Fibroblast of villous mesenchyme (primary cell): ENCODE data around the gene RNU1-1. TPM values are rescaled to one million over a fixed set of nuclear protein-coding genes. Genes with fewer than 3 reads are reported as not detected.
"Not testable (repeated sequence)": the region's sequence is repeated elsewhere in the genome, so short reads cannot be mapped to it uniquely, and the experiment has no call there.

ENCODE experiments used
- DNase-seq: peaks from one replicate; pipeline ENCODE4 v3.0.0-alpha.2; 2010; ENCODE audit warnings: low read depth
- H3K4me3 ChIP-seq: 2 replicates; pipeline ENCODE4 v1.5.1; 2011; ENCODE audit warnings: low read depth, mild to moderate bottlenecking, low read length
- total RNA-seq: library from RNA; depleted of rRNA; stranded (reverse); fragments of >200 nt; gene quantifications from 2 replicates; pipeline ENCODE4 v1.2.3, GENCODE V29; 2012

Gene RNU1-1
- under 0.01 TPM in 1 of 2 replicates, not detected in the other for total RNA-seq

- peak within 1 kb of the TSS; percentile 36 for H3K4me3 ChIP-seq
- DNase-seq, result peak; percentile 88
Measured at GRCh38 chr1:16514107-16515055, at the start of gene RNU1-1. RNU1-1 (minus strand) TSS chr1:16514285.

DNA sequence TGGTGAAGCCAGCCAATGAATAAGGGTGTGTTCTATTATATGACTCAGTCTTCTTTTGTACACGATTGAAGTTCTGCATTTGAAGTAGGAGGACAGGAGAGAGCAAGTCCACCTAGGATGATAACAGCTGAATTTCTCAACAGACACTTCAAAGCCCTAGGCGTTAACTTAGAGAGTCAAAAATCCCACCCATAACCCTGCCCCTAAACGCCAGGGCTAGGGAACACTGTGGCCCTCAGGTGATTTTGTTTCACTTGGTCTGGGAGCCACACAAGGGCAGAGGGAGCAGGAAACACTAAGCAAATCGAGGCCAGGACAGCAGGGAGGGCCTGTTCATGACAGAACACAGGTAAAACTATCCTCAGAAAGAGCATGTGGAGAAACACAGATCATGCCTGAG, 47.0 kb upstream of the RNU1-1 start:
- not testable (repeated sequence) for H3K4me3 ChIP-seq, DNase-seq

DNA sequence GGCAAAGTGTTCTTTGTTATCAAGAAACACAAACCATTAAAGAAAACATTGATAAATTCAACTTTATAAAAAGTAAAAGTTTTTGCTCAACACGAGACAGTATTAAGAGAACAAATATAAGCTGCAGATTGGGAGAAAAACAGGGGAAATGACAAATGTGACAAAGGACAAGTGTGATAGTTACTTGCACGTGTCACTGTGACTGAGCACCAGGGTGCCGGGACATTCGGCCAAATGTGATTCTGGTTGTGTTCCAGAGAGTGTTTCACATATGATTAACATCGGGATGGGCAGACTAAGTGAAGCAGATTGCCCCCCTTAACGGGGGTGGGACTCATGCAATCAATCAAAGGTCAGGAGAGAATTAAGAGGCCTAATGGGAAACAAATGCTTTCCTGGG, 46.4 kb upstream of the RNU1-1 start:
- DNase-seq, H3K4me3 ChIP-seq: not testable (repeated sequence)

GRCh38 chr1:16559688-16560087, 45.6 kb upstream of the RNU1-1 start:
- H3K4me3 ChIP-seq, DNase-seq: not testable (repeated sequence)

- DNase-seq, H3K4me3 ChIP-seq: not testable (repeated sequence)
Measured at GRCh38 chr1:16557034-16557433, 42.9 kb upstream of the RNU1-1 start.

- not testable (repeated sequence) for DNase-seq, H3K4me3 ChIP-seq
Measured at GRCh38 chr1:16553244-16553643, 39.2 kb upstream of the RNU1-1 start.

GRCh38 chr1:16550212-16550918, 36.3 kb upstream of the RNU1-1 start:
- not testable (repeated sequence) for DNase-seq, H3K4me3 ChIP-seq

DNA sequence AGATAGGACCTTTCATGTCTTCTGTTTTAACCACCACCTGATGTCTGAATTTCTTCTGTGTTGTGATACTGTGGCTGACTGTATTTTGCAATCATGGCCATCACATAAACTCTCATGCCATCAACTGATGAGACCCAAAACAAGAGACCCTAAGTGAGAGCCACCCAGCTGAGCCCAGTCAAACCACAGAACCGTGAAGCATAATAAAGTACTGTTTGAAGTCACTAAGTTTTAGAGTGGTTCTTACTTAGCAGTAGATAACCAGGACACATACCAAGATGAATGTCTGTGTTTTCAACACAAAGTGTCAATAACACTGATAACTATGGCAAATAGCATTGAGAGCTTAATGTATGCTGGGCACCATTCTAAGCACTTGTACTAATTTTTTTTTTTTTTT, 35.5 kb upstream of the RNU1-1 start:
- DNase-seq, result not testable (repeated sequence)

DNA sequence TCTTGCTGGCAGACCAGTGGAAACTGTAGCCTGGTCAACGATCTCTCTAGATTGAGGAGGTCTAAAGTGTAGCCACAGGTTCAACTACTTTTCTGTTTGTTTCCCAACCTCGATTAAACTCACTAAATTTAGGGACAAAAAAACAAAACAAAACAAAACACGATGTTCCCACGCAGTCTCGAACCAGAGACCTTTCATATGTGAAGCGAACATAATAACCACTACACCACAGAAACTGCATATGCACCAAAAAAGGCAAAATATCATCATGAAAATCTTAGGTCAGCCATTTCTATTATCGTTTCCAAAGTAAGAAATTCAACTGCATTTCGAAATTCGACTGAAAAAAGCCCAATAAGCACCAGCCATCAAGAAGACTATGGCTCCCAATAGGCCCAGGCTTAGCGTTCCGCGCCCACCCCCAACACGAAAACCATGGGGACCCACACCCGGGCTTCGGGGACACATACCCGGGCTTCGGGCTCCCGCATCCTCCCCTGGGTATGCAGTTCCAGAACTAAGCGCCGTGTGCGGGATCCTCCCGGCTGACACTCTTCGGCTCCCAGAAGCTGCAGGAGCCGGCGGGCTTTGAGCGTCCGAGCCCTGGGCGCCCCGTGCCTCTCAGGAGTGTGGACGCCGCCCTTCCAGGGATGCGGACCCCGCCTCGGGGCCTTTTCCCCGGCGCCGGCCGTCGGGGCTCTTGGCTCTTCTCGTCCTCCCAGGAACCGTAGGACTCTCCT, 33.6 kb upstream of the RNU1-1 start:
- H3K4me3 ChIP-seq, DNase-seq: not testable (repeated sequence)

More for the DNA sequence above, 35.5 kb upstream of the RNU1-1 start:
- H3K4me3 ChIP-seq, result not testable (repeated sequence)

DNA sequence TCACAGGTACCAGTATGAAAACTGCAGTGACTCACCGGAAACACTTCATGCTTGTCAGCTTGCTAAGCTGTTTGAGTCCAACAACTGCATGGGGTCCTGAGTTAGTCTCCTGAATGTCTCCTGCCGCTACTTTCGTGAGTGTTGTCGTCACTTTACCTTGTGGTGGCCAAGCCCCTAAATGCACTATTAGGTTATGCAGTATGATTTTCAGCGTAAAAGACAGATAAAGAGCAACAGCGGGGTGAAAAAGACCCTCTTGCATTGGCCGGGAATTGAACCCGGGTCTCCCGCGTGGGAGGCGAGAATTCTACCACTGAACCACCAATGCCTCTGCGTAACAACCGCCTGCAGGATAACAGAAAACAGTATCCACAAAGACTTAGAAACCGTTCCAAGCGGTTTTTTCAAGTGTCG, 31.6 kb upstream of the RNU1-1 start:
- not testable (repeated sequence) for H3K4me3 ChIP-seq
- peak; percentile 69 for DNase-seq

GRCh38 chr1:16540421-16540893, 26.4 kb upstream of the RNU1-1 start:
- H3K4me3 ChIP-seq, result not testable (repeated sequence)
- peak; percentile 43 for DNase-seq

GRCh38 chr1:16537528-16537927, 23.4 kb upstream of the RNU1-1 start:
- not testable (repeated sequence) for DNase-seq, H3K4me3 ChIP-seq

GRCh38 chr1:16536796-16537195, 22.7 kb upstream of the RNU1-1 start:
- DNase-seq, H3K4me3 ChIP-seq: not testable (repeated sequence)

- not testable (repeated sequence) for H3K4me3 ChIP-seq, DNase-seq
Measured at GRCh38 chr1:16535898-16536297, 21.8 kb upstream of the RNU1-1 start.

DNA sequence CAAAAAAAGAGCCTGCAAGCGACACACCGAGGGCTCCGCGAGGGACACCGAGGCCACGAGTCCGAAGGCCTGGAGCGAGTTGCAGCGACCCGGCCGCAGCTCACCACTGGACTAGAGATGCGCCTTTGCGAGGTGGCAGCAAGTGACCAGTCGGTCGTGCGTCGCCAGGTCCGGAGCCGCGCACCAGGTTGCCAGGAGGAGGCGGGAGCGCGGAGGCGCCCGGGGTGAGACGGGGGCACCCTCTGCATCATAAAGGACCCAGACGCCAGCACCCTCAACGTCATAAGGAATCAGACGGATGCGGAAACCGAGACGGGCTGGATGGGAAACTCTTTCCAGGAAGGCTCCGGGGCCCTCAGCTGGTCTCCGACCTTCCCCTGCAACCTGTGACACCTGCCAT, 21.4 kb upstream of the RNU1-1 start:
- peak overlapping the region; percentile 34 for H3K4me3 ChIP-seq
- DNase-seq, result not testable (repeated sequence)

DNA sequence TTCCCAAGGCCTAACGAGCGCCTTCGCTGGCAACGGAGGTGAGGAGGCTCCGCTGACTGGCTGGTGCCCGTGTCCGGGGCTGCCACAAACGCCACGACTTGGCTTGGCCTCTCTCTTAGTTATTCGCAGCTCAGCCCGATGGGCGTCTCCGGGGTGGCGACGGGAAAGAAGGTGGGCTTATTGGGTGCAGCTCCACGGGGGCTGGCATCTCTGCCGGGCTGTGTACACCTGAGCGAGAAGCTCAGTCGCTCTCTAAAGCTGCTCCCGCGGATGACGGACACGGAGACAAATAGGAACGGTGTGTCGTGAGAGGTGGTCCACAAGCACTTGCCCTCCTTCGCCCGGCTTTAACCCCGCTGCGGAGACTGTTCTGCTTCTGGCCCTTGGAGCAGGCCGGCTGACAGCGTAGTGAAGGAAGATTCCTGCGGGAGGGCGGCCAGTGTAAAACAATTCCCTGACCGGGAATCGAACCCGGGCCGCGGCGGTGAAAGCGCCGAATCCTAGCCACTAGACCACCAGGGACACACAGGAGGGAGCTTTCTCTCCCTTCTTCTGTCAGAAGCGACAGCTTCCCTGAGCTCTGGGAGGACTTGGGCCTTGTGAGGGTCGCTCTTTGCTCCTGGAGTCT, 20.9 kb upstream of the RNU1-1 start:
- H3K4me3 ChIP-seq, result peak overlapping the region; percentile 40
- DNase-seq, result peak; percentile 56

- DNase-seq, result not testable (repeated sequence)
- H3K4me3 ChIP-seq, result peak overlapping the region; percentile 21
Measured at GRCh38 chr1:16534239-16534828, 20.2 kb upstream of the RNU1-1 start.
